ENCODE data around the gene MAP3K7CL.

MAP3K7CL gene

DNA sequence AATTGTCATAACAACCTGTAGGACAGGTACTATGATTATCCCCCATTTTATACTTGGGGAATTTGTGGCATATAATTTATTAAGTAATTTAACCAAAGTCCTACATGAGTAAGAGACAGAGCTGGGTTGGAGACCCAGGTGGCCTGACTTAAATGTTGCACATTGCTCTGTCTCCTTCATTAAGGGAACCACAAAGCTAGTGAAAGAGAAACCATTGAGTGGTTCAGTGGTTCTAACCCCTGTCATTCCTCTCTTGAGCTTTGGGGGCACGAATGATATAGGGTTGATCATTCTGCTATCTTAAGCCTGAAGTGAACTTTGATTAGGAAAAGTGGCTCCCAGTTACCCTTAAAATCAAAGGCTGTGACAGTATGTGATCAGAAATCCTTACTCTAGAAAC lies 5.3 kb upstream of the MAP3K7CL start:
- no peak overlapping the region for H3K4me3 ChIP-seq (ENCODE audit: low read depth, low read length)
- TF ChIP-seq, protein P1, sequence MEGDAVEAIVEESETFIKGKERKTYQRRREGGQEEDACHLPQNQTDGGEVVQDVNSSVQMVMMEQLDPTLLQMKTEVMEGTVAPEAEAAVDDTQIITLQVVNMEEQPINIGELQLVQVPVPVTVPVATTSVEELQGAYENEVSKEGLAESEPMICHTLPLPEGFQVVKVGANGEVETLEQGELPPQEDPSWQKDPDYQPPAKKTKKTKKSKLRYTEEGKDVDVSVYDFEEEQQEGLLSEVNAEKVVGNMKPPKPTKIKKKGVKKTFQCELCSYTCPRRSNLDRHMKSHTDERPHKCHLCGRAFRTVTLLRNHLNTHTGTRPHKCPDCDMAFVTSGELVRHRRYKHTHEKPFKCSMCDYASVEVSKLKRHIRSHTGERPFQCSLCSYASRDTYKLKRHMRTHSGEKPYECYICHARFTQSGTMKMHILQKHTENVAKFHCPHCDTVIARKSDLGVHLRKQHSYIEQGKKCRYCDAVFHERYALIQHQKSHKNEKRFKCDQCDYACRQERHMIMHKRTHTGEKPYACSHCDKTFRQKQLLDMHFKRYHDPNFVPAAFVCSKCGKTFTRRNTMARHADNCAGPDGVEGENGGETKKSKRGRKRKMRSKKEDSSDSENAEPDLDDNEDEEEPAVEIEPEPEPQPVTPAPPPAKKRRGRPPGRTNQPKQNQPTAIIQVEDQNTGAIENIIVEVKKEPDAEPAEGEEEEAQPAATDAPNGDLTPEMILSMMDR (IDR thresholded peaks at IDR 0.05; ENCODE audit: low read depth, low read length), result no peak
- TF ChIP-seq, protein P2, sequence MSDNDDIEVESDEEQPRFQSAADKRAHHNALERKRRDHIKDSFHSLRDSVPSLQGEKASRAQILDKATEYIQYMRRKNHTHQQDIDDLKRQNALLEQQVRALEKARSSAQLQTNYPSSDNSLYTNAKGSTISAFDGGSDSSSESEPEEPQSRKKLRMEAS (IDR thresholded peaks at IDR 0.05; ENCODE audit: low read depth, low read length), result no peak
- no peak for TF ChIP-seq POLR2A (IDR thresholded peaks at IDR 0.05; ENCODE audit: extremely low read depth, insufficient read length)
- TF ChIP-seq MYC (IDR thresholded peaks at IDR 0.05; ENCODE audit: low read depth, low read length), result no peak
- DNase-seq (ENCODE audit: low read depth), result no peak

GRCh38 chr21:29125979-29126378 lies 4.5 kb upstream of the MAP3K7CL start:
- DNase-seq (ENCODE audit: low read depth), result no peak
- TF ChIP-seq, protein P2 (IDR thresholded peaks at IDR 0.05; ENCODE audit: low read depth, low read length), result no peak
- no peak for TF ChIP-seq POLR2A (IDR thresholded peaks at IDR 0.05; ENCODE audit: extremely low read depth, insufficient read length)
- TF ChIP-seq, protein P1 (IDR thresholded peaks at IDR 0.05; ENCODE audit: low read depth, low read length), result no peak
- TF ChIP-seq MYC (IDR thresholded peaks at IDR 0.05; ENCODE audit: low read depth, low read length), result no peak
- no peak overlapping the region for H3K4me3 ChIP-seq (ENCODE audit: low read depth, low read length)

GRCh38 chr21:29133241-29133640 lies 2.8 kb downstream of the MAP3K7CL start:
- TF ChIP-seq MYC (IDR thresholded peaks at IDR 0.05; ENCODE audit: low read depth, low read length) (no peak), POLR2A (IDR thresholded peaks at IDR 0.05; ENCODE audit: extremely low read depth, insufficient read length) (no peak)
- TF ChIP-seq, protein P1 (IDR thresholded peaks at IDR 0.05; ENCODE audit: low read depth, low read length), result no peak
- TF ChIP-seq, protein P2 (IDR thresholded peaks at IDR 0.05; ENCODE audit: low read depth, low read length), result no peak
- no peak for DNase-seq (ENCODE audit: low read depth)
- no peak overlapping the region for H3K4me3 ChIP-seq (ENCODE audit: low read depth, low read length)

GRCh38 chr21:29133796-29134195 lies 3.4 kb downstream of the MAP3K7CL start:
- no peak overlapping the region for H3K4me3 ChIP-seq (ENCODE audit: low read depth, low read length)
- TF ChIP-seq MYC (IDR thresholded peaks at IDR 0.05; ENCODE audit: low read depth, low read length), result no peak
- TF ChIP-seq, protein P1 (IDR thresholded peaks at IDR 0.05; ENCODE audit: low read depth, low read length), result no peak
- TF ChIP-seq, protein P2 (IDR thresholded peaks at IDR 0.05; ENCODE audit: low read depth, low read length), result no peak
- TF ChIP-seq POLR2A (IDR thresholded peaks at IDR 0.05; ENCODE audit: extremely low read depth, insufficient read length), result no peak
- DNase-seq (ENCODE audit: low read depth), result no peak

DNA sequence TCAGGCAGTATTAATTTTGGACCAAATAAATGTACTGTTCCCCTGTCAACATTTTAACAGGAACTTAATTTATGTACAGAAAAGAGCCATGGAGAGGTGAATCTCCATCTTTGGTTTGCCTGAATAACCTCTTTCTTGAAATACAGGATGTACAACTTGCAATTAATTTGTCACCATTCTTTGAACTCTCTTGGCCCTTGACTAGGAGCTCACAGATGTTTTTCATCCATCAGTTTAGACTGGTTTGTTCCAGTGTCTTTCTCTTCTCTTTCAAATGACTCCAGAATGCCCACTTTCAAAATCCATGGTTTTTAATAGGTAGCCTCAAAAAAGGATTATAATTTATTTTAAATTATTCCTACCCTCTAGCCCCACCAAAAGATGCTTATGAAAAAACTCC lies 5.0 kb downstream of the MAP3K7CL start:
- TF ChIP-seq, protein P2 (IDR thresholded peaks at IDR 0.05; ENCODE audit: low read depth, low read length), result no peak
- no peak for TF ChIP-seq POLR2A (IDR thresholded peaks at IDR 0.05; ENCODE audit: extremely low read depth, insufficient read length)
- TF ChIP-seq MYC (IDR thresholded peaks at IDR 0.05; ENCODE audit: low read depth, low read length), result no peak
- TF ChIP-seq, protein P1 (IDR thresholded peaks at IDR 0.05; ENCODE audit: low read depth, low read length), result no peak
- DNase-seq (ENCODE audit: low read depth), result no peak
- H3K4me3 ChIP-seq (ENCODE audit: low read depth, low read length), result no peak overlapping the region

DNA sequence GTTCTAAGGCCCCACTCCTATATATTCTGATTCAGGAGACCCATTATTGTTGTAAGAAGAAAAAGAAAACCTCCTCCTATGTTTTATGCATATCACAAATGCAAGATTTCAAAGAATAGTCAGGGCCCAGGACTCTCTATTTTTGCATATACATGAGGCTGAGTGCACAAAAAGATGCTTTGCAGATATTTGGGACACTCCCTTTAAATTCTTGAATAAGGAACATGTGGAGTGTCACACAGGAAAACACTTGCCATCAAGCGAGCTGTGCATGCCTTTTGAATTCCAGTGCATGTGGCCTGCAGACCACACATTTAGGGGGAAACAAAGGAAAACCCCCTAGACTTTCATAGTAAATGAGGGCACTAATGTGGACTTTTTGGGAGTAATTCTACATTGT lies 5.6 kb downstream of the MAP3K7CL start:
- DNase-seq (ENCODE audit: low read depth), result no peak
- no peak overlapping the region for H3K4me3 ChIP-seq (ENCODE audit: low read depth, low read length)
- TF ChIP-seq, protein P2 (IDR thresholded peaks at IDR 0.05; ENCODE audit: low read depth, low read length), result no peak
- TF ChIP-seq MYC (IDR thresholded peaks at IDR 0.05; ENCODE audit: low read depth, low read length) (no peak), POLR2A (IDR thresholded peaks at IDR 0.05; ENCODE audit: extremely low read depth, insufficient read length) (no peak)
- TF ChIP-seq, protein P1 (IDR thresholded peaks at IDR 0.05; ENCODE audit: low read depth, low read length), result no peak

Measured in NB4 (cell line).